ENCODE results near the gene SYNDIG1. TPM values are rescaled to one million over a fixed set of nuclear protein-coding genes. Genes with fewer than 3 reads are reported as not detected.

The SYNDIG1 gene
- total RNA-seq, 1 donor from 2014 or later = 5.7 TPM

DNA sequence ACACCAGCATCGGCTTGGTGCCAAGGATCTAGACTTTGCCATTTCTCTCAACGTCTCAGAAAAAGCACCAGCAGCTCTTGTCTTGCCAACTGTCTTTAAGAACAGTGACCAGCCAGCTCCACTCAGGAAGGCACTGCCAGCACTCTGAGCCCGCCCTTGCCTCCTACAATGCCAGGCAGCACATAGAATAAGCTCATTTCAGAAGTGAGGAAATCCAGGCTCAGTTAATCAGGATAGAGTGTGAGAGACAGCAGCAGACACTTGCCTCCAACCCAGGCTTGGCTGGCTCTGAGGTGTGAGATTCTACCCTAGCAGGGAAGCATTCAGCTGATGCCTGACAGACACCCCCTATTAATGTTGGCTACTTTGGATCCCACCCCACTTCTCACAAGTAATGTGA is 4.3 kb upstream of the SYNDIG1 start:
- H3K9ac ChIP-seq (ENCODE audit: low read length) = no peak overlapping the region
- no peaks in the 10 kb centered on the region for H3K36me3 Mint-ChIP-seq (ENCODE audit: low read depth, unreplicated experiment)
- FAIRE-seq (no peak), DNase-seq (ENCODE audit: low read depth) (no peak)
- H3K79me2 ChIP-seq (ENCODE audit: insufficient read depth, low read length) = no peaks in the 10 kb centered on the region
- no peaks in the 10 kb centered on the region for H3K4me1 Mint-ChIP-seq (ENCODE audit: low read depth, unreplicated experiment)
- no peaks in the 10 kb centered on the region for H3K9me3 Mint-ChIP-seq (ENCODE audit: unreplicated experiment)
- peaks cover 64% of the 10 kb centered on the region for H3K27me3 Mint-ChIP-seq (ENCODE audit: low read depth, unreplicated experiment)
- H3K4me3 Mint-ChIP-seq (ENCODE audit: unreplicated experiment) = no peak overlapping the region
- no peaks in the 10 kb centered on the region for H4K20me1 ChIP-seq (ENCODE audit: insufficient read depth, low read length)
- H3K9me3 ChIP-seq (ENCODE audit: insufficient read depth, low read depth, low read length) = no peaks in the 10 kb centered on the region
- no peak overlapping the region for H3K4me3 ChIP-seq (ENCODE audit: insufficient read depth, low read depth, low read length)
- H3K27me3 ChIP-seq (ENCODE audit: insufficient read depth, low read length) = peaks cover 16% of the 10 kb centered on the region
- no peak overlapping the region for H2AFZ ChIP-seq (ENCODE audit: low read depth, low read length)
- H3K4me1 ChIP-seq (ENCODE audit: insufficient read depth, low read length) = peaks cover 6% of the 10 kb centered on the region
- no peaks in the 10 kb centered on the region for H3K36me3 ChIP-seq (ENCODE audit: insufficient read depth, low read length)
- no peak overlapping the region for H3K4me2 ChIP-seq (ENCODE audit: low read length)
- no peak for TF ChIP-seq EZH2 (IDR thresholded peaks at IDR 0.05; ENCODE audit: insufficient read depth, low read length)
- TF ChIP-seq, protein P1, sequence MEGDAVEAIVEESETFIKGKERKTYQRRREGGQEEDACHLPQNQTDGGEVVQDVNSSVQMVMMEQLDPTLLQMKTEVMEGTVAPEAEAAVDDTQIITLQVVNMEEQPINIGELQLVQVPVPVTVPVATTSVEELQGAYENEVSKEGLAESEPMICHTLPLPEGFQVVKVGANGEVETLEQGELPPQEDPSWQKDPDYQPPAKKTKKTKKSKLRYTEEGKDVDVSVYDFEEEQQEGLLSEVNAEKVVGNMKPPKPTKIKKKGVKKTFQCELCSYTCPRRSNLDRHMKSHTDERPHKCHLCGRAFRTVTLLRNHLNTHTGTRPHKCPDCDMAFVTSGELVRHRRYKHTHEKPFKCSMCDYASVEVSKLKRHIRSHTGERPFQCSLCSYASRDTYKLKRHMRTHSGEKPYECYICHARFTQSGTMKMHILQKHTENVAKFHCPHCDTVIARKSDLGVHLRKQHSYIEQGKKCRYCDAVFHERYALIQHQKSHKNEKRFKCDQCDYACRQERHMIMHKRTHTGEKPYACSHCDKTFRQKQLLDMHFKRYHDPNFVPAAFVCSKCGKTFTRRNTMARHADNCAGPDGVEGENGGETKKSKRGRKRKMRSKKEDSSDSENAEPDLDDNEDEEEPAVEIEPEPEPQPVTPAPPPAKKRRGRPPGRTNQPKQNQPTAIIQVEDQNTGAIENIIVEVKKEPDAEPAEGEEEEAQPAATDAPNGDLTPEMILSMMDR (IDR thresholded peaks at IDR 0.05; ENCODE audit: insufficient read depth, low read depth, low read length) = no peak
- no peak overlapping the region for H3K27ac ChIP-seq (ENCODE audit: low read depth, low read length)
- no peak overlapping the region for H3K27ac Mint-ChIP-seq (ENCODE audit: unreplicated experiment)

GRCh38 chr20:24465730-24466129 is 3.7 kb upstream of the SYNDIG1 start:
- Histone ChIP-seq H3K4me2 (ENCODE audit: low read length) (no peak overlapping the region), H3K4me3 (ENCODE audit: insufficient read depth, low read depth, low read length) (no peak overlapping the region), H3K9ac (ENCODE audit: low read length) (no peak overlapping the region), H2AFZ (ENCODE audit: low read depth, low read length) (no peak overlapping the region), H3K36me3 (ENCODE audit: insufficient read depth, low read length) (no peaks in the 10 kb centered on the region), H3K4me1 (ENCODE audit: insufficient read depth, low read length) (peaks cover 11% of the 10 kb centered on the region), H4K20me1 (ENCODE audit: insufficient read depth, low read length) (no peaks in the 10 kb centered on the region), H3K9me3 (ENCODE audit: insufficient read depth, low read depth, low read length) (no peaks in the 10 kb centered on the region), H3K79me2 (ENCODE audit: insufficient read depth, low read length) (peaks cover 5% of the 10 kb centered on the region), H3K27ac (ENCODE audit: low read depth, low read length) (no peak overlapping the region), H3K27me3 (ENCODE audit: insufficient read depth, low read length) (peaks cover 18% of the 10 kb centered on the region)
- no peak overlapping the region for H3K4me3 Mint-ChIP-seq (ENCODE audit: unreplicated experiment)
- TF ChIP-seq EZH2 (IDR thresholded peaks at IDR 0.05; ENCODE audit: insufficient read depth, low read length) = no peak
- TF ChIP-seq, protein P1 (IDR thresholded peaks at IDR 0.05; ENCODE audit: insufficient read depth, low read depth, low read length) = no peak
- H3K36me3 Mint-ChIP-seq (ENCODE audit: low read depth, unreplicated experiment) = no peaks in the 10 kb centered on the region
- FAIRE-seq = peak; percentile 63
- no peaks in the 10 kb centered on the region for H3K9me3 Mint-ChIP-seq (ENCODE audit: unreplicated experiment)
- peak; percentile 62 for DNase-seq (ENCODE audit: low read depth)
- peaks cover 61% of the 10 kb centered on the region for H3K27me3 Mint-ChIP-seq (ENCODE audit: low read depth, unreplicated experiment)
- H3K27ac Mint-ChIP-seq (ENCODE audit: unreplicated experiment) = no peak overlapping the region
- no peaks in the 10 kb centered on the region for H3K4me1 Mint-ChIP-seq (ENCODE audit: low read depth, unreplicated experiment)

GRCh38 chr20:24468401-24469115 is 871 bp upstream of the SYNDIG1 start:
- Histone ChIP-seq H3K27me3 (ENCODE audit: insufficient read depth, low read length) (peaks cover 15% of the 10 kb centered on the region), H3K4me1 (ENCODE audit: insufficient read depth, low read length) (peaks cover 13% of the 10 kb centered on the region), H3K4me3 (ENCODE audit: insufficient read depth, low read depth, low read length) (peak overlapping the region; percentile 79), H3K36me3 (ENCODE audit: insufficient read depth, low read length) (no peaks in the 10 kb centered on the region), H3K4me2 (ENCODE audit: low read length) (peak overlapping the region; percentile 97), H2AFZ (ENCODE audit: low read depth, low read length) (peak overlapping the region; percentile 67), H3K79me2 (ENCODE audit: insufficient read depth, low read length) (peaks cover 26% of the 10 kb centered on the region), H4K20me1 (ENCODE audit: insufficient read depth, low read length) (peaks cover 4% of the 10 kb centered on the region), H3K9ac (ENCODE audit: low read length) (peak overlapping the region; percentile 70), H3K27ac (ENCODE audit: low read depth, low read length) (no peak overlapping the region), H3K9me3 (ENCODE audit: insufficient read depth, low read depth, low read length) (no peaks in the 10 kb centered on the region)
- no peak for DNase-seq (ENCODE audit: low read depth)
- Mint-ChIP-seq H3K4me3 (ENCODE audit: unreplicated experiment) (peak overlapping the region; percentile 79), H3K36me3 (ENCODE audit: low read depth, unreplicated experiment) (no peaks in the 10 kb centered on the region), H3K9me3 (ENCODE audit: unreplicated experiment) (no peaks in the 10 kb centered on the region), H3K4me1 (ENCODE audit: low read depth, unreplicated experiment) (peaks cover 15% of the 10 kb centered on the region), H3K27me3 (ENCODE audit: low read depth, unreplicated experiment) (peaks cover 44% of the 10 kb centered on the region), H3K27ac (ENCODE audit: unreplicated experiment) (no peak overlapping the region)
- FAIRE-seq = no peak
- no peak for TF ChIP-seq EZH2 (IDR thresholded peaks at IDR 0.05; ENCODE audit: insufficient read depth, low read length)
- TF ChIP-seq, protein P1 (IDR thresholded peaks at IDR 0.05; ENCODE audit: insufficient read depth, low read depth, low read length) = no peak

Data from astrocyte (in vitro differentiated cells and primary cell).